ENCODE measurements around the gene TTI1.
"Not testable (repeated sequence)": the region's sequence is repeated elsewhere in the genome, so short reads cannot be mapped to it uniquely, and the experiment has no call there.

Gene TTI1

DNA sequence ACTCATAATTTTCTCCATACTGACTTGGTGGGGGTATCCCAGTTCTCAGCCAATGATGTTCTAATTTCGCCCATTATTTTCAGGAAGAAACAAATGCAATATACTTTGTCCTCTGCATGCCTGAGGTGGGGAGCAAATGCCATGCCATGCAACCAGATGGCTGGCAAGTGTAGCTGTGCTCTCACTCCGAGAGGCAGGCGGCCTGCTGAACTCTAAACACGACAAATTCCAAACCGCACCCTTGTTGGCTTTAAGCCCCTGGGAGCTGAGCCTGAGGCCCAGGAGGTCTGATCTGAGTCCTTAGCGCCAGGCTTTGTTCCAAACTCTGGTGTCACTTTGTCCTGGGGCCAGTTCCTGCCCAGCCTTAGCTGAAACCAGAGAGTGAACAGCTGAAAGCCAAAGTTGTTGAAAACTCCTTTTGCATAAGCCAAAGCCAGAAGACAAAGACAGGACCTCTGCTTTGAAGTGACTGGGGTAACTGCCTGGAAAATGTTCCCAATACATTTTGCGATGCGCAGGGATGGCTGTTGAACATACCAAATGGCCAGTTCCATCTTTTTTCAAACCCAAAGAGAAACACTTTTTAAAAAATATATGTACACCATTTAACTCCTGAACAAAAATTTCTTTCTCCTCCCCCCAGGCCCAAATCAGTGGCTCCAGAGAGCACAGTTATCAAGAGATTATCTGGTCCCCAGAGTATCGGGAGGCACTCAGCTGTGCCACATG, 46.2 kb downstream of the TTI1 start:
- DNase-seq = no peak

DNA sequence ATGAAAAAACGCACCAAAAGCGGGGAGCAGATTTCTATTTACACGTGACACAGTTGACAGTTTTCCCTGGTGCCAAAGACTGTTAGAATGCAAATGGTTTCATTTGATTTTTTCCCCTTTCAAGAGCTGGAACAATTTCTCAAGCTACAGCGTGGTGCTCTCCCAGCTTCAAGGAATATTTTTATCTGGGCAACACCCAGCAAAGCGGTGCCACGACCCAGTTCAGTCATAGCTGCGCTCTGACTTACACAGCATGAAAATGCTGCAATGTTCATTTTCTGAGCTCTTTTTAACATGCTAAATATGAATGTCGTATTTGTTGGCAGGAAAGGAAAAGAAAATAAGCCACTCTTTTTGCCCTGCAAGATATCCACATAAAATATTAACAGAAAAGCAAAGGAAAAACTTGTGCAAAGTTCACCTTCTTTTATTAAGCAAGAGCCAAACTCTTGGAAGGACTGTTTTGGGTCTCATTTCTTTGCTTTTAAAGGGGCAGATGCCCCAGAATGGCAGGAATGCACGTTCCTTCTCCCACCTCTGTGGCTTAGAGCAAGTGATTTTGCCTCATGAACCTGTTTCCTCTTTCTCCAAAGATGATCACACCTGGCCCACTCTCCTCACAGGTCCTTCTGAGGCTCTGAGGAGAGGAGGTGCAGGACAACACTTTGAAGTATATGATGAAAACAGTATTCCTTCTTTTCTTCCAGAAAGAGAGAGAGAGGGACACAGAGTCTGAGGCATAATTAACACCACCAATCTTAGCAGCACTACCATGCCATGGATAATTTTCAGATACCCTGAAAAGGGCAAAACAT, 47.0 kb downstream of the TTI1 start:
- no peak for DNase-seq

DNA sequence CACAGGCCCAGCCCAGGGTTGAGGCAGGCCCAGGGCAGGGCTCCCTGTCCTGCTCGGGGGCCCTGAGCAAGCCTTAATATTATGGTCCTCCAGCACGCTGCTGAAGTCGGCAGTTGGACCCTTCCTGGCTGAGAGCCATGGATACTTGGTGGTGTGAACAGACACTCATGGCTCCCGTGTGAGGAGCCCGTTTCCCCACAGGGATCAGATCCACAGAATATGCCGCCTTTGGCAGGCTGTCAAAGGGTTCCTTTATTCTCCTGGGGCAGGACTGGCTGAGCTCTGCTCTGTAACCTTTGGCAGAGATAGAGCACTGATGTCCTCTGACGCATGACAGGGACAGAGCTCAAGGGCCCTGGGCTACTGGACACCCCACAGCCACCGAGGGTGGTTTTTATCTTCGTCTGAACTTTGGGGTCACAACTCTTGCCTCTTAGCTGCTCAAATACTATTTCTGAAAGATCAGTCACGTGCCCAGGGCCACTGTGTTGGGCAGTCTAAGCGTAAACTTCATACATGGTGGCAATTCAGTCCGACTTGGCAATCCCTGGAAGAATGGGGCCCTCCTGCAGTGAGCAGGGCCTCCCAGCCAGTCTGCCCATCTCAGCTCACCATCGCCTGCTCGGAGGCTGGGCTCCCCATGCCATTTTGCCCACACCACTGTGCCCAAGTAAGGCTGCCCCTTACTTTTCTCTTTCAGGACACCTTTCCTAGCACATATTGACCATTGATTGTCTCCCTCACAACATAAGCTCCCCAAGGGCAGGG, 49.1 kb downstream of the TTI1 start:
- no peak for DNase-seq

DNA sequence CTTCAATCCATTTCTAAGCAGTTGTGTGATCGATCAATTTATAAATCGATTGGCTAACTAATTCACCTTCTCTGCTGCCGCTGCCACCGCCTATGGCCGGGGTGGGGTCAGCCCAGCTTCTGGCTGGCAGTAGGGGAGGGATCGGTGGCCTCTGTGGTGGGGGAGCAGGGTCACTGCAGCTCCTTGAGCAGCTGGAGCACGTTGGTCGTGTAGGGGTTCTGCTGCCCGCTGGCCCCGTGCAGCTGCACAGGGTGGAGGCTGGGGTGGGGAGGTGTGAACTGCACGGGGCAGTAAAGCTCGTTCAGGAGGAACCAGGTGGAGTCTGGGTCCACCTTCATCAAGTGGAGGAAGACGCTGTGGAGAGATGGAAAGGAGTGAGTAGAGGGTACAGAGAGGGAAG, 50.0 kb downstream of the TTI1 start:
- DNase-seq = no peak

DNA sequence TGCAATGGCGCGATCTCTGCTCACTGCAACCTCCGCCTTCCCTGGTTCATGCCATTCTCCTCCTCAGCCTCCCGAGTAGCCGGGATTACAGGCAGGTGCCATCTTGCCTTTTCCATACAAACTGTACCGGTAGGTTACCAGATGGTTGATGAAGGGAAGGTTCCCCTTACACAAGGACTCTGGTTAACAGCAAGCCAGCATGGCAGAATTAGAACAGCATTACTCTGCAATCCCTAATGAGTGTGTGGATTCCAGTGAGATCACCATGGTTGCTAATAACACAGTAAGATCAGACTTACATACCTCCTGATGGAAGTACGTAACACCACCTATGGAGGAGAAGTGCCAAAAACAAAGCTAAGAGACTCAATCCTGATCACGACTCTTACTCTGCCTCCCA, 51.7 kb downstream of the TTI1 start:
- DNase-seq = no peak

DNA sequence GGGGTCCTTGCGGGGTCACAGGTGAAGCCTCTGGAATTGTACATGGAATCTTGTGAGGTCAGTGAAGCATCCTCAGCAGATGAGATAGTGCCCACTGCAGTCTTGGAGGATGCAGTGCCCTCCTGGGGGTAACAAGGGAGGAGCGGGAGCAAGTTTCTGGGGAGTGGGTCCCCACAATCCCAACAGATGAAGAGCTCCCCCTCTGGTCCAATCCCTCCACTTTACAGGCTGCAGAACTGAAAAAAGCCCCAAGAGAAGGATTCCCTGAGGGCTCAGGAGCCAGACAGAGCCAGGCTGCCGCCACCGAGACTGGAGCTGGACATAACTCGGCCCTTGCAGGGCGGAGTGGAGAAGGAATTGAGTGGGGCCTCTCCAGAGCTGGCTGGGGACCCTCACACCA, 52.4 kb downstream of the TTI1 start:
- DNase-seq = no peak

DNA sequence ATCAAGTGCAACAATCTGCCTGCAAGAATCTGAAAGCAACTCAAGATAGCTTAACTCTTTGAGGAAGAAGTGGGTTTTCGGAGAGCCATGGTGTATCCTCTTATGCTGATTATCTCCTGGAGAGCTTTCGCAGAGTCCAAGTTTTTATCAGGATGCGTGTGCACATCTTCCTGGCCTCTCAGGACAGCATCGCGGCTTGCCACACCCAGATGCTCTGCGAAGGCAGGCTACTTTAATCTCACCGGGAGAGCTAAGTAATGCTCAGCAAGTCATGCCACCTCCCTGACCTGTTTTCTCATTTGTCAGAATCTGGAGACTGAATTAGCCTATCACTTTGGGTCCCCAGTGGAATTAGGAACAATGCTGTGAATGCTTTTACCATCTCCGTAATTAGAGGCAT, 52.9 kb downstream of the TTI1 start:
- DNase-seq = no peak

DNA sequence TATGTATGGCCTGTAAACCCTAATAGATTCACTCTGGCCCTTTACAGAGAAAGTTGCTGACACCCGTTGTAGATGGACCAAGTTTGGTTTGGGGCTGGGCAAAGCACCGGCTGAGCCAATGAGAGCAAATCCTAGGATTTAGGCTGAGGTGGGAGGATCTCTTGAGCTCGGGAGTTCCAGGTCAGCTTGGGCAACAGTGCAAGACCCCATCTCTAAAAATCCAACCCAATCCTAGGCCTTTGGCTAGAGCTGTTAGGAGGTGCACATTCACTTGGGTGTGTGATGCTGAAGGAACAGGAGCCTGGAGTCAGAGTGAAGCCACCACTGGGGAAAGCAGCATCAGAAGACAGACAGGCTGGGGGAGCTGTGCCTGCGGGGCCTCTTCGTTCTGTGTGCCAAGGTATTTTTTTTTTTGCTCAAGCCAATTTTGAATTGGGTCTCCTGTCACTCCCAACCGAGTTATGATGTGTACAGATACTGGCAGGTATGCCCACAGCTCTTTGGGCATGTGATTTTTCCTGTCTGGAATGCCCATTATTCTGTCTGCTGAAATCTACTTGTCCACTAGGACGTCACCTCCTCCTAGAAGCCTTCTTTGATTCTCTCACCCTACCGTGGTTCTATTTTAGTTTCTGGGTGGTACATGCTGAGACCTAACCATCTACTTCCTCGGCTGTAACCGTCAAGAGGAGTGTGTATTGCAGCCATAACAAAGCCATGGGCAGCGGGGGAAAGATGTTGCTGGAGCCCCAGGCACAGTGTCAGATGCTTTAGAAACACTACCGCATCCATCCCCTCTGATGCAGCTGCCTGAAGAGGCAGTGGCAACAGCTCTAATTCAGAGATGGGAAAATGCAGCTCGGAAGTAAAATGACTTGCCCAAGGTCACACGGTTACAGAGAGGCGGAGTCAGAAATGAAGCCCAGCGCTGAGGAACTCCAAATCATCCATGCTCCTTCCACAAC, 54.0 kb downstream of the TTI1 start:
- DNase-seq = no peak

DNA sequence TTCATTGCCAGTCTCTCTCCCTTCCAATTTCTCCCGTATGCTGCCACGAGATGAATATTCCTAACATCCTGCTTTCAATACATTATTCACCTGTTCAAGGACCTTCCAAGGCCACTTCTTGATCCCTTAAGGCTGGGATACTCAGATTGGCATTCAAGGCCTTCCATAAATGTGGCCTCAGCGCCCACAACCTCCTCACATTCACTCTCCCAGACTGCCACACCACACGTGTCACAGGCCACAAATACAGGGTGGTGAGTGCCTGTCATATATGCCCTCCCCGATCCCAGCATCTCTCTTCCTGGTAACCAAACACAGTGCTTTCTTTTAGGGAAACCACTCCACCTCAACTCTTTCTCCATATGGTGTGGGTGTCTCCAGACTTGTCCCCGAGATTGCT, 55.5 kb downstream of the TTI1 start:
- no peak for DNase-seq

DNA sequence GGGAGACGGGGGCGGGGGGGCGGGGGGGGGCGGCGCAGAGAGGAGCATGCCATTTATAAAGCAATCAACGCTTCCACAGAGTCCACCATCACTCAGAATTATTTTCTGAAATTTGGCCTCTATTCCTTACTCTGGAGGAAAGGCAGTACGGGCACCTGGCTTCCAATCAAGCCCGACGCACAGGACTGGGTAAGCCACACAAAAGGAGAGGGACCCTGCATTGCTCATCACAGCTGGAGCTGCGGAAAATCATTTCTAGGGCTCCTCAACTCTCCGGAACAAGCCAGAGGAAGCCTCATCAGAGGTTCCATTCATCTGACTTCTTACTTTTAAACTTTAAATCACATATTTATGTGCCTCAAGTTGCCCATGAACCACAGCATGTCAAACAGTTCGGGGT, 55.9 kb downstream of the TTI1 start:
- no peak for DNase-seq

DNA sequence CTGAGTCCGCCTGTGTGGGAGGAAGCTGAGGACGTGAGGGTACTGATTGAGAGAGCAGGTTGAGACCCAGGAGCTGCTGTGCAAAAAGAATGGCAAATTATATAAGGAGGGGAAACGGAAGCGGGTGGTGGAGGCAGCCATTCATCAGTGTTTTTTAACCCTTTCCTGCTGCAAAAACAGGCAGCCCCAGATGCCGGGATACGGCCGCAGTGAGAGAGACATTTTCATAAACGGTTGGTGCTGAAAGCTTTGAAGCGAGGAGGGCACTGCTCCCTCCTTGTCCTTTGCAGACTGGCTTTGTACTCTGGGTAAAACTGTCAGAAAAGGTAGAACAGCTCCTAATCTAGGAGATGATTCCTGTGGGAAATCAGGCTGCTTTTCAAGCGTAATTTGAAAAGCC, 56.4 kb downstream of the TTI1 start:
- DNase-seq = no peak

DNA sequence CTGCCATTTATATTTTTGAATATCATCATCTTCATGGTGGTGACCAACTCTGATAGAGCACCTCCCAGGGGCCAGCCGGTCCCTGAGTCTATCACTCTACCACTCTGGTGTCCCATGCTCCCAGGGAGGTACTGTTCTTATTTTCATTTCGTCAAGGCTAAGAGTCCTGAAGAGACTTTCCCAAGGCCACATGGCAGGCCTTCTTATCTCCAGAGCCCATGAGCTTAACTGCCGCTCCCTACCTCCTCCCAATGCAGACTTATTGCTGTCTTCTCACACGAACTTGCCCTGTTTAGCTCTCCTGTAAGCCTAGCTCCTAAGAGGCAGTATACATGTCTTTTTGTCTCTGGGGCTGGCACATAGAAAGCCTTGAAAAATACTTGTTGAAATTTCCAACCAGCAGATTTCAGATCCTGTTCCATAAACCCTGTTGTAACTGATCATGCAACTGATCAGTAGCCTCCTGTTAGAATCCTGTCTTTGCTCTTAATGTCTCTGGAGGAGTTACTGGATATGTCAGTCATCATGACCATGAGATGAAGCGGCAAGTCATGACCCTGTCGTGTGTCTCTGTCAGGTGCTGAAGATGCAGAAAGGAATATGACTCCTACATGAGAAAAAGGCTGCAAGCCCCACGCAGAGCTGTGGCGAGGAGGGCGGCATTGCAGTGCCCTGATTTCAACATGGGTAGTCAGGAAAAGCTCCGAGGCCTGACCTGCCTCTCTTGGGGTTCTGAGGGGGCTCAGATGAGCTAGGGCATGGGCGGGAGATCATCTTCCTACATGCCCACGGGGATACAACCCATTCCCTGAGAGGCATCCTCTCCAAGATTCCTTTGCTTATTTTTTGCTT, 60.0 kb downstream of the TTI1 start:
- DNase-seq = no peak

DNA sequence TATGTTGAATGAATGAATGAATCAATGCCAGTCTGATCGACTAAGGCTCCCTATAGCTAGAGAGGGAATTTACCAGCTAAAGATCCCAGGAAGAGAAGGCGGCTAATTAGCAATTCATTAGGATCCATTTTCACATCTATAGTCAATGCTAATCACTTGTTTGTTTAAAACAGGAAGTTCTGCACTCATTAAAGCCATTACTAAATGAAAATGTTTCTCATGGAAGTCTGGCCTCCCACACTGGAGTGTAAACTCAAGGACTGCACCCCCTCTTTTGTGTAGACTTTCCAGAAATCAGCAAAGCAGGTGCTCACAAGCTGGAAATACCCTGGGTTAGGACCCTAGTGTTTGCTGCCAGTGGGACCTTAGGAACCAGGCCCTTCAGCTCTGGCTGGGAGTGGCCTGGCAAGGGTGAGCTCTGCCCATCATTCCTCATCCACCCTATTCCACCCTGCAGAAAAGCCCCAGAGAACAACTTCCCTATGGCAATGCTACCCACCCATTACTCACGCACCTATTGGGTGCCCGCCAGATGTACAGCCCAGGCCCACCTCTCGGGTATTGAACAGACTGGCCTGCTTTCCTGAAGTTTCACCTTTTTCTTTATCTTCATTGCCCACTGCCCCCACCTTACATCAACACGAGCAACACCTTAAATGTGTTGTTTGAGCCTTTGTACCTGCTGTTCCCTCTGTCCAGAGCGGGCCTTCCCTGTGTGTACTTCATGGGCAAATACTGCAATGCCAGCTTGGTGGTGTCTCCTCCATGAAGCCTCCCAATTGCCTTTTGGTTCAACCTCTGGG, 60.8 kb downstream of the TTI1 start:
- no peak for DNase-seq

DNA sequence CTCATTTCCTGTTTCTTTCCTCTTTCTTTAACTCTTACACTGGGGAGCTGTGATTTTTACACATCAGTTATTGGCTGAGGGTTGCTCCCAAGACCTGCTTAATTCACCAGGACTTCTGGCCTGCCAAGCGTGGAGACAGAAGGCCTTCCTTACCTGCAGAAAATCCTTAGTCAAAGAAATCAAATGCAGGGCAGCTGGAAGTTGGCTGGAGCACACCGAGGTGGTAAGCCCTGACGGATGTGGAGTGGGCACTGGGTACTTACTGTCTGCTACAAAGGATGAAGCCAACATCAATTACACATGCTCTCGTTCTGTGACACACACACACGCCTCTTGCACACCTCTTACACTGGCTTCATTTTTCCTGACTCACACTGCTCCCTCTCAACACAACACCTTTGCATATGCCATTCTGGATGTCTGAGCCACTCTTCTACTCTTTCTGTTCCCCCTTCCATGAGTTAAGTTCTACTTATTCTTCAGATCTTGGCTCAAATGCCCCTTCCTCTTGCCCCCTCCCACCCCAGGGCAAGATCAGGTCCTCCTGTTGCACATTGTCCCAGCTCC, 61.6 kb downstream of the TTI1 start:
- no peak for DNase-seq

DNA sequence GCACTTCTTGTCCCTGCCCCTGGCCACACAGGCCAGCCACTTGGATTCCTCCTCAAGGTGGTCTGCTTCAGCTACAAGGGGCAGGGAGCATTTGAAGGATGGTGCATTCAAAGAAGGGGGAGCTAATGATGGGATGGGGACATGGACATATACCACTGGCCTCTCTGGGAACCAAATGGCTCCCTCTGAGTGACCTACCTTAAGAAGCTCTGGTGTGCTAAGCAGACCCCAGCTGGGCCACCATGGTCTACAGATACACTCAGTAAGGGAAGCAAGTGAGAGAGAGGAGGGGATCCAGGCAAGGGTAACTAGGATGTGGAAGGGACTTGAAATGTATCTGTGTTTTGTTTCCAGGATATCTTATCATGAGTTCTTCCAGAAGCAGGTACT, 62.4 kb downstream of the TTI1 start:
- no peak for DNase-seq

DNA sequence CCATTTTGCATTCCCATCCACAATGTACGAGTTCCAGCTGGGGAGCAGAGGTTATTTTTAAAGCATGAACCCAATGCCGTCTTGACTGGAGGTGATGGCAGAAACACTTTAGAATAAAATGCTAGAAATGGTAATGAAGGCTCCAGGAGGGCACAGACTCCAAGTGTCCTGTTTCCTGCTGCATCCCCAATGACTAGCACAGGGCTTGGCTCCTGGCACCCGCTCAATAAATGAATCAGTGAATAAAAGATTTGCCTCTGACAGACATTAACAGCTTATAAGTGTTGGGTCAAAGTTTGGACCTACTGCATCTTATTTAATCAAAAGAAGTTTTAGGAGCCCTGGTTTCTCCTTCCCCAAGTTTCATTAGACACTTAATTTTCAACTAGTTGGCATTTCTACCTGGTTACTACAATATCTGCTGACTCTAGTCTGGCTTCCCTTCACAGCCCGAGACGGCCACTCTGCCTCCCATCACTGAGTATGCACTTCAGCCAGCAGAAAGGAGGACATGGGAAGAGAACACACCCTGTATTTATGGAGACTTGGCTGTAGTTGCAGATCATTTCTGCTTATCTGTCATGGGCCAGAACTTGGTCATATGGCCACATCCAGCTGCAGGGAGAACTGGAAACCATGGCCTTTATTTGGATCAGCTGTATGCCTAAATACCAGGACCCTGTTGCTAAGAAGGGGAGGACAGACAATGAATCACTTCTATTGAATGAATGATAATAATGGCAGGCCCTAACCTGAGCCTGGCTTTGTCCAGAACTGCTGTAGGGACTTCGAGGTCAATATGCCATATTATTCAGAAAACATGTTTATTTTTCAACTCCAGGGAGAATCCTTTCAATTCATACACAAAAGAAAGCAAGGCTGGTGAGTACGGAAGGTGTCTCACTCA, 63.1 kb downstream of the TTI1 start:
- DNase-seq = no peak

DNA sequence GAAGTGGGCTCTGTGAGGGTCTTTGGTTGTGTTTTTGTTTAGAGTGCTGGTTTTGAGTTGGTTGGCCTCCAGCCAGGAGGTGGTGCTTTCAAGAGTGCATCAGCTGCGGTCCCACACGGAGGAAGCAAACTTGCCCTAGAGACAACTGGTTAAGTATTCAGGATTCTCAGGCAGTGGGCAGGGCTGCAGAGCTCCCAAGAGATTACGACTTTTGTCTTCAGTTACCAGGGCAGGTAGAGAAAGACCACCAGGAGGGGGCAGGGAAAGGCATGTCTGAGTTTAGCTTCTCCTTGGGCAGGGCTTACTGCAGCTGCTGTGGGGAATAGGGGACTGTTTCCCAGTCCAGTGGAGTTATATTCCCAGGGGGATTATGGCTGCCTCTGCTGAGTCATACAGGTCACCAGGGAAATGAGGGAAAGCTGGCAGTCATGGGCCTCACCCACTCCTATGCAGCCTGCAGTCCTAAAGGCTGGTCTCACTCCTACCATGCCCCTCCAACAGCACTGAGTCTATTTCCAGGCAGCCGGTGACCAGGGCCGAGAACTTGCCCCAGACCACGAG, 64.3 kb downstream of the TTI1 start:
- DNase-seq = no peak

DNA sequence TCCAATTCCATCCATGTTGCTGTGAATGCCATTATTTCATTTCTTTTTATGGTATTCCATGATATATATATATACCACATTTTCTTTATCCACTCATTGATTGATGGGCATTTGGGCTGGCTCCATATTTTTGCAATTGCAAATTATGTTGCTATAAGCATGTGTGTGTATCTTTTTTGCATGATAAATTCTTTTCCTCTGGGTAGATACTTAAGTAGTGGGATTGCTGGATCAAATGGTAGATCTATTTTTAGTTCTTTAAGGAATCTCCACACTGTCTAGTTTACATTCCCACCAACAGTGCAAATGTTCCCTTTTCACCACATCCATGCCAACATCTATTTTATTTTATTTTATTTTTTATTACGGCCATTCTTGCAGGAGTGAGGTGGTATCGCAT, 69.8 kb downstream of the TTI1 start:
- not testable (repeated sequence) for DNase-seq

DNA sequence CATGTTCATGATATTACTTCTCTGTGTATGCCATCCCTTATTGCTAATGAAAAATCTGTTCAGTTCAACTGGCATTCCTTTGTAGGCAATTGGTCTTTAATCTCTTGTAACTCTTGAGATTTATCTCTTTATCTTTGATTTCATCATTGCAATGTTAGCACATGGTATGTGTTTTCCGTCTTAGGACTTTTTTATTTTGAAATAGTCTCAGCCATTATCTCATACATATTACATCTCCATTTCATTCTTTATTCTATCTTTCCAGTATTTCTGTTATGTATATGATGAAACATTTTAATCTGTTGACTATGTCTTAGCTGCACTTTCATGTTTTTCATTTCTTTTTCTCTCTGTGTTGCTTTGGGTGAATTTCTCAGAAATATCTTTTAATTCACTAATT, 72.2 kb downstream of the TTI1 start:
- DNase-seq = no peak

Measured in activated CD4-positive, CD25-positive, alpha-beta regulatory T cell (primary cell).